Neural cell (in vitro differentiated cells): ENCODE measurements around the gene B3GALNT2. TPM values are rescaled to one million over a fixed set of nuclear protein-coding genes. Genes with fewer than 3 reads are reported as not detected.

Experiments
- H2AFZ ChIP-seq: fragments of 200-600, 300-800 bp; sonication (generic), shearing (Covaris generic); 2 replicates; pipeline ENCODE4 v1.6.0; 2014; ENCODE audit warnings: low read depth, mild to moderate bottlenecking, antibody characterized with exemption, low read length, moderate library complexity
- H3F3A ChIP-seq: fragments of 200-600 bp; shearing (Covaris generic); 2 replicates; pipeline ENCODE4 v1.6.1; 2016; ENCODE audit warnings: mild to moderate bottlenecking, moderate library complexity, mixed read lengths, antibody characterized with exemption, low read length; ENCODE audit not compliant: insufficient read depth, poor library complexity, severe bottlenecking
- H3K27ac ChIP-seq: fragments of 200-600, 300-800 bp; sonication (generic), shearing (Covaris generic); 2 replicates; pipeline ENCODE4 v1.5.1; 2014; ENCODE audit warnings: mild to moderate bottlenecking, low read length, moderate library complexity
- H3K27me3 ChIP-seq: fragments of 300-800, 200-600 bp; sonication (generic), shearing (Covaris generic); 2 replicates; pipeline ENCODE4 v1.6.0; 2014; ENCODE audit warnings: mild to moderate bottlenecking, low read depth, low read length, moderate library complexity; ENCODE audit not compliant: insufficient read depth
- H3K36me3 ChIP-seq: fragments of 300-800, 200-600 bp; sonication (generic), shearing (Covaris generic); 2 replicates; pipeline ENCODE4 v1.5.1; 2014; ENCODE audit warnings: mild to moderate bottlenecking, antibody characterized with exemption, low read length, moderate library complexity; ENCODE audit not compliant: insufficient read depth
- H3K4me2 ChIP-seq: fragments of 300-800, 200-600 bp; sonication (generic), shearing (Covaris generic); 2 replicates; pipeline ENCODE4 v1.6.0; 2014; ENCODE audit warnings: mild to moderate bottlenecking, low read length
- H3K4me3 ChIP-seq: fragments of 300-800, 200-600 bp; sonication (generic), shearing (Covaris generic); 2 replicates; pipeline ENCODE4 v1.5.1; 2014; ENCODE audit warnings: mild to moderate bottlenecking, low read length, moderate library complexity
- H3K79me2 ChIP-seq: fragments of 200-600 bp; shearing (Covaris generic); replicated peaks from 2 replicates; pipeline ENCODE4 v1.6.0; 2014; ENCODE audit warnings: mild to moderate bottlenecking, low read length, moderate library complexity; ENCODE audit not compliant: insufficient read depth
- H3K9ac ChIP-seq: fragments of 300-800, 200-600 bp; sonication (generic), shearing (Covaris generic); 2 replicates; pipeline ENCODE4 v1.6.1; 2016; ENCODE audit warnings: mild to moderate bottlenecking, low read length, mixed read lengths
- H3K9me2 ChIP-seq: fragments of 200-600 bp; shearing (Covaris generic); 2 replicates; pipeline ENCODE4 v1.6.1; 2016; ENCODE audit warnings: mild to moderate bottlenecking, low read length, mixed read lengths; ENCODE audit not compliant: insufficient read depth
- H3K9me3 ChIP-seq: fragments of 200-600, 300-800 bp; sonication (generic), shearing (Covaris generic); 2 replicates; pipeline ENCODE4 v1.6.1; 2016; ENCODE audit warnings: mild to moderate bottlenecking, mixed run types, low read length, moderate library complexity, mixed read lengths
- H4K20me1 ChIP-seq: fragments of 200-600 bp; shearing (Covaris generic); 2 replicates; pipeline ENCODE4 v1.6.1; 2016; ENCODE audit warnings: mild to moderate bottlenecking, mixed run types; ENCODE audit not compliant: insufficient read depth
- EP300 ChIP-seq: fragments of 450-650 bp; conservative IDR thresholded peaks from 2 replicates; pipeline ENCODE4 v1.6.1; 2014; ENCODE audit warnings: antibody characterized with exemption, mild to moderate bottlenecking, moderate library complexity; ENCODE audit not compliant: poor library complexity, severe bottlenecking
- EZH2 ChIP-seq: fragments of 200-600, 300-800 bp; shearing (Covaris generic), sonication (generic); IDR thresholded peaks from 2 replicates; pipeline ENCODE4 v1.6.1; 2014; ENCODE audit warnings: antibody characterized with exemption, low read length, borderline replicate concordance, mild to moderate bottlenecking; ENCODE audit not compliant: insufficient read depth, poor library complexity, severe bottlenecking
- MXI1 ChIP-seq: fragments of 450-650 bp; conservative IDR thresholded peaks from 2 replicates; pipeline ENCODE4 v1.6.1; 2014; ENCODE audit warnings: antibody characterized with exemption, mild to moderate bottlenecking; ENCODE audit not compliant: poor library complexity, severe bottlenecking
- POLR2AphosphoS5 ChIP-seq: IDR thresholded peaks from 2 replicates; pipeline ENCODE4 v1.6.1; 2012
- RAD21 ChIP-seq: fragments of 450-650 bp; conservative IDR thresholded peaks from 2 replicates; pipeline ENCODE4 v1.6.1; 2014; ENCODE audit warnings: antibody characterized with exemption, mild to moderate bottlenecking, moderate library complexity
- REST ChIP-seq: IDR thresholded peaks from 2 replicates; pipeline ENCODE4 v1.6.1; 2012; ENCODE audit warnings: borderline replicate concordance
- SMC3 ChIP-seq: fragments of 450-650 bp; conservative IDR thresholded peaks from 2 replicates; pipeline ENCODE4 v1.6.1; 2014; ENCODE audit warnings: antibody characterized with exemption, mild to moderate bottlenecking, moderate library complexity; ENCODE audit not compliant: poor library complexity
- polyA plus RNA-seq: library from polyadenylated mRNA; depleted of rRNA; stranded (reverse); fragments of >200 nt; gene quantifications from 2 replicates; pipeline ENCODE4 v1.2.3, GENCODE V29; 2014
- TF ChIP-seq, protein P1 (sequence below): fragments of 450-650 bp; IDR thresholded peaks from 2 replicates; pipeline ENCODE4 v1.5.1; 2014; ENCODE audit warnings: antibody characterized with exemption, mild to moderate bottlenecking, moderate library complexity; ENCODE audit not compliant: poor library complexity, severe bottlenecking

B3GALNT2 gene
- polyA plus RNA-seq, 1 donor from 2014 or later: 29.0 TPM

DNA sequence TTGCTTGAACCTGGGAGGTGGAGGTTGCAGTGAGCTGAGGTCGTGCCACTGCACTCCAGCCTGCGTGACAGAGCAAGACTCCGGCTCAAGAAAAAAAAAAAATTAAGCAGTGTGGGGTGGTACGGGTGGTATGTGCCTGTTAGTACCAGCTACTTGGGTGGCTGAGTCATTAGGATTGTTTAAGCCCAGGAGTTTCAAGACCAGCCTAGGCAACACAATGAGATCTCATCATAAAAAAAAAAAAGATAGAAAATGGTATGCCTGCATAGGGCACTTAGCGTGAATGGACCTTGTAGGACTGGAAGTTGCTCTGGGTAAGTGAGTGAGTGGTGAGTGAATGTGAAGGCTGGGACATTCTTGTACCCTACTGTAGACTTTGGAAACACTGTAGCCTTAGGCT, 100.1 kb downstream of the B3GALNT2 start:
- H3K36me3 ChIP-seq: no peaks in the 10 kb centered on the region
- no peak for TF ChIP-seq MXI1
- no peak for TF ChIP-seq RAD21
- no peak overlapping the region for H2AFZ ChIP-seq
- no peaks in the 10 kb centered on the region for H4K20me1 ChIP-seq
- no peaks in the 10 kb centered on the region for H3K9me2 ChIP-seq
- no peaks in the 10 kb centered on the region for H3K79me2 ChIP-seq
- no peak overlapping the region for H3K9ac ChIP-seq
- no peaks in the 10 kb centered on the region for H3K27me3 ChIP-seq
- no peaks in the 10 kb centered on the region for H3K9me3 ChIP-seq
- no peaks in the 10 kb centered on the region for H3F3A ChIP-seq
- H3K4me2 ChIP-seq: no peak overlapping the region
- H3K4me3 ChIP-seq: no peak overlapping the region
- no peak overlapping the region for H3K27ac ChIP-seq

DNA sequence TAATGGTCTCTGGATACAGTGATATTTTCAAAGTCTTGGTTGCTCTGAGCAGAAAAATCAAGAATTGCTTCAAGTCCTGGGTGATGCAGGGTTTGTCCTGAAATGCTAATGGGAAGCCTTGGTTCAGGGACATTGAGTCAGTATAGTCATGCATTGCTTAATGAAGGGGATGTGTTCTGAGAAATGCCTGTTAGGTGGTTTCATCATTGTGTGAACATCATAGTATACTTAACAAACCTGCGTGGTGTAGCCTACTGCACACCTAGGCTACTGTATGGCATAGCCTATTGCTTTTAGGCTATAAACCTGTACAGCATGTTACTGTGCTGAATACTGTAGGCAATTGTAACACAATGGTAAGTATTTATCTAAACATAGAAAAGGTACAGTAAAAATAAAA, 100.7 kb downstream of the B3GALNT2 start:
- no peaks in the 10 kb centered on the region for H3K9me3 ChIP-seq

DNA sequence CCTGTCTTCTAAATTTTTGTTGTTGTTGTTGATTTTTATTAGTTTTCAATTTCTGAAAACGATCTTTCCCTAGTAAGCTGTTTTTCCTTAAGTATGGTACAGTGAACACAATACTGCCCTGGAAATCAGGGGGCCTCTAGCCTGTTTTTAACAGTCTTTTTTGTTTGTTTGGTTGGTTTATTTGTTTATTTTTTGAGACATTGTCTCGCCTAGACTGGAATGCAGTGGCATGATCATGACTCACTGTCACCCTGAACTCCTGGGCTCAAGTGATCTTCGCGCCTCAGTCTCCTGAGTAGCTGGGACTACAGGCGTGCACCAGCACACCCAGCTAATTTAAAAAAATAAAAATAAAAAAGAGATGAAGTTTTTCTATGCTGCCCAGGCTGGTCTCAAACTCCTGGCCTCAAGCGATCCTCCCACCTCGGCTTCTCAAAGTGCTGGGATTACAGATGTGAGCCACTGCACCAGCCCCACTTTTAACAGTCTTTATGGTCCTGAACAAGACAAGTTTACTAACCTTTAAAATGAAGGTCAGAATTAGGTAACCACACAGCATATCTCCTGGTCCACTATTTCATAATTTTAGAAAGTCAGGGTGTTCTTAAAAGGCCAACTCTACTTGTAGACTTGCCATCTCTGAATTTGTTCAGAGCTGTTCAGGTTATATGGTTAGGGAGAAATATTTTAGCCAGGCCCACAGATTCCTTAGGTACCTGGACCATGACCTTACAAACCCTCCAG, 101.6 kb downstream of the B3GALNT2 start:
- Histone ChIP-seq H3F3A (no peaks in the 10 kb centered on the region), H3K79me2 (no peaks in the 10 kb centered on the region), H3K36me3 (no peaks in the 10 kb centered on the region), H4K20me1 (no peaks in the 10 kb centered on the region), H3K9me2 (no peaks in the 10 kb centered on the region), H3K4me2 (no peak overlapping the region), H2AFZ (no peak overlapping the region), H3K4me3 (no peak overlapping the region), H3K9ac (no peak overlapping the region), H3K27me3 (no peaks in the 10 kb centered on the region), H3K27ac (no peak overlapping the region), H3K9me3 (no peaks in the 10 kb centered on the region)
- TF ChIP-seq REST (no peak), POLR2AphosphoS5 (no peak), RAD21 (no peak), SMC3 (no peak), MXI1 (no peak), EP300 (no peak)
- TF ChIP-seq, protein P1, sequence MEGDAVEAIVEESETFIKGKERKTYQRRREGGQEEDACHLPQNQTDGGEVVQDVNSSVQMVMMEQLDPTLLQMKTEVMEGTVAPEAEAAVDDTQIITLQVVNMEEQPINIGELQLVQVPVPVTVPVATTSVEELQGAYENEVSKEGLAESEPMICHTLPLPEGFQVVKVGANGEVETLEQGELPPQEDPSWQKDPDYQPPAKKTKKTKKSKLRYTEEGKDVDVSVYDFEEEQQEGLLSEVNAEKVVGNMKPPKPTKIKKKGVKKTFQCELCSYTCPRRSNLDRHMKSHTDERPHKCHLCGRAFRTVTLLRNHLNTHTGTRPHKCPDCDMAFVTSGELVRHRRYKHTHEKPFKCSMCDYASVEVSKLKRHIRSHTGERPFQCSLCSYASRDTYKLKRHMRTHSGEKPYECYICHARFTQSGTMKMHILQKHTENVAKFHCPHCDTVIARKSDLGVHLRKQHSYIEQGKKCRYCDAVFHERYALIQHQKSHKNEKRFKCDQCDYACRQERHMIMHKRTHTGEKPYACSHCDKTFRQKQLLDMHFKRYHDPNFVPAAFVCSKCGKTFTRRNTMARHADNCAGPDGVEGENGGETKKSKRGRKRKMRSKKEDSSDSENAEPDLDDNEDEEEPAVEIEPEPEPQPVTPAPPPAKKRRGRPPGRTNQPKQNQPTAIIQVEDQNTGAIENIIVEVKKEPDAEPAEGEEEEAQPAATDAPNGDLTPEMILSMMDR: no peak

More for the DNA sequence above, 100.7 kb downstream of the B3GALNT2 start:
- H3K79me2 ChIP-seq: no peaks in the 10 kb centered on the region
- H3K9ac ChIP-seq: no peak overlapping the region
- no peaks in the 10 kb centered on the region for H3F3A ChIP-seq
- no peaks in the 10 kb centered on the region for H4K20me1 ChIP-seq
- H3K27me3 ChIP-seq: no peaks in the 10 kb centered on the region
- no peak overlapping the region for H3K4me2 ChIP-seq
- no peak overlapping the region for H3K4me3 ChIP-seq
- no peaks in the 10 kb centered on the region for H3K36me3 ChIP-seq
- TF ChIP-seq REST (no peak), EZH2 (no peak), MXI1 (no peak), RAD21 (no peak)
- H3K9me2 ChIP-seq: no peaks in the 10 kb centered on the region
- H2AFZ ChIP-seq: no peak overlapping the region
- no peak overlapping the region for H3K27ac ChIP-seq
